Measurements from ENCODE around the gene RYR3. TPM values are rescaled to one million over a fixed set of nuclear protein-coding genes. Genes with fewer than 3 reads are reported as not detected.

RYR3 gene
- total and polyA plus RNA-seq, 7 experiments from 2014 or later, result 0.10 to 5.3 (median 1.2) TPM; not detected in 3

DNA sequence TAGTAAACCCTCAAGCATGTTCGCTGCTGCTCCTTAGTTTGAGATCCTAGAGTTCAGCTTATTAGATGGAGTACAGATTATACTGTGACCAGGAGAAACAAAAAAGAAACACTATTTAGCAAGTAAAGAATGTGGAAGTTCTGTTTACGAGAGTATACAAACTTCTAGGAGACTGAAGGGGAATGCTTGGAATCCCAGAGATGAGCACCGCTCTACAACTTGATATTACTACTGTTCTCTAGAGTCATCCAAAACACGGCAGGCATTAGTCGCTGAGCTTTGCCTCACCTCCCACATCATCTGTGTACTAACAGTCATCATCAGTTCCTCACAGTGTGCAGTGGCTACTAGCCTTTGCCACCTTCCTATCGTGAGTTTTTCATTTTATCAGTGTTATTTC lies 536.1 kb downstream of the RYR3 start:
- intact Hi-C loops (cut with micrococcal nuclease), result no loop called here
- ATAC-seq, result no peak
- H3K9me3 ChIP-seq (ENCODE audit: control insufficient read depth in 2 of 3, low read length in 3 of 3), result no peaks in the 10 kb centered on the region
- Mint-ChIP-seq H3K4me1 (no peaks in the 10 kb centered on the region), H3K27me3 (peaks cover 0 to 22% (median 9%) of the 10 kb centered on the region in 5 donors), H3K4me3 (no peak overlapping the region), H3K27ac (no peak overlapping the region), H3K36me3 (no peaks in the 10 kb centered on the region), H3K9me3 (peaks cover 0 to 7% (median 0%) of the 10 kb centered on the region in 11 donors)
- H3K27me3 ChIP-seq (ENCODE audit: control insufficient read depth in 2 of 2, insufficient read depth in 2 of 2, low read length in 2 of 2), result no peaks in the 10 kb centered on the region
- H3K4me1 ChIP-seq (ENCODE audit: control insufficient read depth in 2 of 2, insufficient read depth in 2 of 2, low read length in 2 of 2), result no peaks in the 10 kb centered on the region
- no peak for DNase-seq
- H3K4me3 ChIP-seq (ENCODE audit: low read length), result no peak overlapping the region
- H3K36me3 ChIP-seq (ENCODE audit: control insufficient read depth in 2 of 3, insufficient read depth in 3 of 3, low read length in 3 of 3), result no peaks in the 10 kb centered on the region
- H3K27ac ChIP-seq (ENCODE audit: low read depth, low read length), result no peak overlapping the region
- ChIA-PET CTCF (no interaction called here), POLR2A (no interaction called here)

GRCh38 chr15:33848011-33848410 lies 537.2 kb downstream of the RYR3 start:
- Histone ChIP-seq H3K27me3 (ENCODE audit: control insufficient read depth in 2 of 2, insufficient read depth in 2 of 2, low read length in 2 of 2) (no peaks in the 10 kb centered on the region), H3K27ac (ENCODE audit: low read depth, low read length) (no peak overlapping the region), H3K36me3 (ENCODE audit: control insufficient read depth in 2 of 3, insufficient read depth in 3 of 3, low read length in 3 of 3) (no peaks in the 10 kb centered on the region), H3K9me3 (ENCODE audit: control insufficient read depth in 2 of 3, low read length in 3 of 3) (no peaks in the 10 kb centered on the region), H3K4me3 (ENCODE audit: low read length) (no peak overlapping the region), H3K4me1 (ENCODE audit: control insufficient read depth in 2 of 2, insufficient read depth in 2 of 2, low read length in 2 of 2) (no peaks in the 10 kb centered on the region)
- no peak overlapping the region for H3K4me3 Mint-ChIP-seq
- no peak overlapping the region for H3K27ac Mint-ChIP-seq
- CTCF ChIA-PET, result no interaction called here
- intact Hi-C loops (cut with micrococcal nuclease), result no loop called here
- DNase-seq (no peak), ATAC-seq (no peak)
- no peaks in the 10 kb centered on the region for H3K36me3 Mint-ChIP-seq
- POLR2A ChIA-PET, result no interaction called here
- peaks cover 0 to 15% (median 4%) of the 10 kb centered on the region in 5 donors for H3K27me3 Mint-ChIP-seq
- no peaks in the 10 kb centered on the region for H3K4me1 Mint-ChIP-seq
- peaks cover 0 to 7% (median 0%) of the 10 kb centered on the region in 11 donors for H3K9me3 Mint-ChIP-seq

GRCh38 chr15:33851079-33851478 lies 540.3 kb downstream of the RYR3 start:
- Mint-ChIP-seq H3K36me3 (no peaks in the 10 kb centered on the region), H3K27me3 (peaks cover 0 to 8% (median 0%) of the 10 kb centered on the region in 5 donors), H3K4me1 (no peaks in the 10 kb centered on the region), H3K4me3 (no peak overlapping the region), H3K27ac (no peak overlapping the region), H3K9me3 (peaks cover 0 to 4% (median 0%) of the 10 kb centered on the region in 11 donors)
- DNase-seq (no peak), ATAC-seq (no peak)
- Histone ChIP-seq H3K27me3 (ENCODE audit: control insufficient read depth in 2 of 2, insufficient read depth in 2 of 2, low read length in 2 of 2) (no peaks in the 10 kb centered on the region), H3K27ac (ENCODE audit: low read depth, low read length) (no peak overlapping the region), H3K4me1 (ENCODE audit: control insufficient read depth in 2 of 2, insufficient read depth in 2 of 2, low read length in 2 of 2) (no peaks in the 10 kb centered on the region), H3K9me3 (ENCODE audit: control insufficient read depth in 2 of 3, low read length in 3 of 3) (no peaks in the 10 kb centered on the region), H3K36me3 (ENCODE audit: control insufficient read depth in 2 of 3, insufficient read depth in 3 of 3, low read length in 3 of 3) (no peaks in the 10 kb centered on the region), H3K4me3 (ENCODE audit: low read length) (no peak overlapping the region)
- intact Hi-C loops (cut with micrococcal nuclease), result no loop called here
- ChIA-PET CTCF (no interaction called here), POLR2A (no interaction called here)

GRCh38 chr15:33852094-33852493 lies 541.3 kb downstream of the RYR3 start:
- Histone ChIP-seq H3K27me3 (ENCODE audit: control insufficient read depth in 2 of 2, insufficient read depth in 2 of 2, low read length in 2 of 2) (no peaks in the 10 kb centered on the region), H3K4me3 (ENCODE audit: low read length) (no peak overlapping the region), H3K4me1 (ENCODE audit: control insufficient read depth in 2 of 2, insufficient read depth in 2 of 2, low read length in 2 of 2) (no peaks in the 10 kb centered on the region), H3K36me3 (ENCODE audit: control insufficient read depth in 2 of 3, insufficient read depth in 3 of 3, low read length in 3 of 3) (no peaks in the 10 kb centered on the region), H3K27ac (ENCODE audit: low read depth, low read length) (no peak overlapping the region), H3K9me3 (ENCODE audit: control insufficient read depth in 2 of 3, low read length in 3 of 3) (no peaks in the 10 kb centered on the region)
- ATAC-seq (no peak), DNase-seq (no peak)
- CTCF ChIA-PET, result no interaction called here
- Mint-ChIP-seq H3K27me3 (no peaks in the 10 kb centered on the region), H3K36me3 (no peaks in the 10 kb centered on the region), H3K9me3 (no peaks in the 10 kb centered on the region), H3K4me1 (no peaks in the 10 kb centered on the region), H3K27ac (no peak overlapping the region), H3K4me3 (no peak overlapping the region)
- intact Hi-C loops (cut with micrococcal nuclease), result no loop called here
- POLR2A ChIA-PET, result no interaction called here

- ChIA-PET CTCF (no interaction called here), POLR2A (no interaction called here)
- Histone ChIP-seq H3K36me3 (ENCODE audit: control insufficient read depth in 2 of 3, insufficient read depth in 3 of 3, low read length in 3 of 3) (no peaks in the 10 kb centered on the region), H3K4me3 (ENCODE audit: low read length) (no peak overlapping the region), H3K4me1 (ENCODE audit: control insufficient read depth in 2 of 2, insufficient read depth in 2 of 2, low read length in 2 of 2) (no peaks in the 10 kb centered on the region), H3K9me3 (ENCODE audit: control insufficient read depth in 2 of 3, low read length in 3 of 3) (no peaks in the 10 kb centered on the region), H3K27me3 (ENCODE audit: control insufficient read depth in 2 of 2, insufficient read depth in 2 of 2, low read length in 2 of 2) (no peaks in the 10 kb centered on the region), H3K27ac (ENCODE audit: low read depth, low read length) (no peak overlapping the region)
- Mint-ChIP-seq H3K27ac (no peak overlapping the region), H3K4me3 (no peak overlapping the region), H3K36me3 (peaks cover 0 to 4% (median 0%) of the 10 kb centered on the region in 5 donors), H3K4me1 (no peaks in the 10 kb centered on the region), H3K27me3 (no peaks in the 10 kb centered on the region), H3K9me3 (no peaks in the 10 kb centered on the region)
- intact Hi-C loops (cut with micrococcal nuclease), result no loop called here
- no peak for ATAC-seq
- no peak for DNase-seq
Observed at GRCh38 chr15:33852570-33852969, 541.8 kb downstream of the RYR3 start.

- no peak overlapping the region for H3K27ac ChIP-seq (ENCODE audit: low read depth, low read length)
- no peaks in the 10 kb centered on the region for H3K4me1 Mint-ChIP-seq
- intact Hi-C loops (cut with micrococcal nuclease), result no loop called here
- ChIA-PET POLR2A (no interaction called here), CTCF (no interaction called here)
- H3K27me3 ChIP-seq (ENCODE audit: control insufficient read depth in 2 of 2, insufficient read depth in 2 of 2, low read length in 2 of 2), result no peaks in the 10 kb centered on the region
- no peaks in the 10 kb centered on the region for H3K36me3 ChIP-seq (ENCODE audit: control insufficient read depth in 2 of 3, insufficient read depth in 3 of 3, low read length in 3 of 3)
- no peak overlapping the region for H3K27ac Mint-ChIP-seq
- no peaks in the 10 kb centered on the region for H3K4me1 ChIP-seq (ENCODE audit: control insufficient read depth in 2 of 2, insufficient read depth in 2 of 2, low read length in 2 of 2)
- H3K9me3 ChIP-seq (ENCODE audit: control insufficient read depth in 2 of 3, low read length in 3 of 3), result no peaks in the 10 kb centered on the region
- H3K4me3 ChIP-seq (ENCODE audit: low read length), result no peak overlapping the region
- DNase-seq, result no peak
- H3K4me3 Mint-ChIP-seq, result no peak overlapping the region
- no peaks in the 10 kb centered on the region for H3K27me3 Mint-ChIP-seq
- no peak for ATAC-seq
- peaks cover 0 to 30% (median 17%) of the 10 kb centered on the region in 5 donors for H3K36me3 Mint-ChIP-seq
- H3K9me3 Mint-ChIP-seq, result no peaks in the 10 kb centered on the region
Observed at GRCh38 chr15:33857726-33858125, 547.0 kb downstream of the RYR3 start.

DNA sequence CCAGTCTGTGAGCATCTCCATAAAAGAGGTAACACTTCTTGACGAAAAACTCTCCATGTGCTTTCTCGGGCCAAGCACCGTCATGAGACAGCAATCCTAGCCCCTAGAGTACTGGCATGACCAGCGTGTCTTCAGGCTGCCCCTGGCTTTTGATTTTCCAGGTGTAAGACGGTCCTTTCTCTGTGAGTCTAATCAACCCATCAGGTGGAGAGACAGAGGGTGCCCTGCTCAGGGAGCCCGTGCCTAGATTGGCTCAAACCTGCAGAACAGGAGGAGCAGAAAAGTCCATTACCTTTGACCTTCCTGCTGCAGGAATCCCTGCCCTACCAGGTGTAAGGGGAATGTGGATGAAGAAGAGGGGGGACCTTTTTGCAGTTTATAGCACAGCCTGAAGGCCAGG lies 548.1 kb downstream of the RYR3 start:
- no peak overlapping the region for H3K4me3 ChIP-seq (ENCODE audit: low read length)
- no peaks in the 10 kb centered on the region for H3K27me3 ChIP-seq (ENCODE audit: control insufficient read depth in 2 of 2, insufficient read depth in 2 of 2, low read length in 2 of 2)
- ChIA-PET CTCF (no interaction called here), POLR2A (no interaction called here)
- H3K36me3 ChIP-seq (ENCODE audit: control insufficient read depth in 2 of 3, insufficient read depth in 3 of 3, low read length in 3 of 3), result no peaks in the 10 kb centered on the region
- H3K27ac ChIP-seq (ENCODE audit: low read depth, low read length), result no peak overlapping the region
- Mint-ChIP-seq H3K4me3 (no peak overlapping the region), H3K9me3 (peaks cover 0 to 3% (median 0%) of the 10 kb centered on the region in 11 donors), H3K27me3 (no peaks in the 10 kb centered on the region), H3K36me3 (peaks cover 0 to 36% (median 23%) of the 10 kb centered on the region in 5 donors), H3K4me1 (no peaks in the 10 kb centered on the region), H3K27ac (no peak overlapping the region)
- DNase-seq (no peak), ATAC-seq (no peak)
- H3K4me1 ChIP-seq (ENCODE audit: control insufficient read depth in 2 of 2, insufficient read depth in 2 of 2, low read length in 2 of 2), result no peaks in the 10 kb centered on the region
- intact Hi-C loops (cut with micrococcal nuclease), result no loop called here
- no peaks in the 10 kb centered on the region for H3K9me3 ChIP-seq (ENCODE audit: control insufficient read depth in 2 of 3, low read length in 3 of 3)
